ENCODE data around the gene ROBO1.

The ROBO1 gene

DNA sequence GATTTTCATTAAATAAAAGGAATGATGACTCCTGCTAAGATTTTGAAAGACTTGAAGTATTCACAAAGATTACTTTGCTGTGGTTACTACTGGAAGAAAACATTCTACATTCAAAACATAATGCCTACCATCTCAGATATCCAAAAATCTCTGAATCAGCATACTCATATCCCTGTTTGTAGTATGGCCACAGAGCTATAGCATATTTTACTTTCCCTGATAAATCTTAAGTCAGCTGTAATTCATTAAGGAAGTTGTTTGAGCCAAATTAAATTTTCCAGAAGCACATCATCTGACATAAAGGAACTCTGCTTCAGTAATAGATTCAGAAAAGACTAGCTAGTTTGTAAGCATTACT, 942.0 kb downstream of the ROBO1 start:
- Histone ChIP-seq H3K9ac (ENCODE audit: low read depth, low read length) (no peak overlapping the region), H3K4me1 (ENCODE audit: control insufficient read depth, insufficient read depth, low read length) (peaks cover 16% of the 10 kb centered on the region), H3K4me3 (ENCODE audit: low read length) (no peak overlapping the region), H3K36me3 (ENCODE audit: insufficient read depth, low read length) (no peaks in the 10 kb centered on the region), H3K9me3 (replicated peaks; ENCODE audit: low read length) (no peaks in the 10 kb centered on the region), H3K4me2 (ENCODE audit: low read length) (no peak overlapping the region), H3K27me3 (ENCODE audit: control insufficient read depth, insufficient read depth, low read length) (no peaks in the 10 kb centered on the region)

GRCh38 chr3:78825118-78825857, 942.5 kb downstream of the ROBO1 start:
- H3K27me3 ChIP-seq (ENCODE audit: control insufficient read depth, insufficient read depth, low read length) = no peaks in the 10 kb centered on the region
- H3K36me3 ChIP-seq (ENCODE audit: insufficient read depth, low read length) = no peaks in the 10 kb centered on the region
- peaks cover 16% of the 10 kb centered on the region for H3K4me1 ChIP-seq (ENCODE audit: control insufficient read depth, insufficient read depth, low read length)
- no peak overlapping the region for H3K4me2 ChIP-seq (ENCODE audit: low read length)
- H3K4me3 ChIP-seq (ENCODE audit: low read length) = no peak overlapping the region
- no peaks in the 10 kb centered on the region for H3K9me3 ChIP-seq (replicated peaks; ENCODE audit: low read length)
- H3K9ac ChIP-seq (ENCODE audit: low read depth, low read length) = no peak overlapping the region

- Histone ChIP-seq H3K9ac (ENCODE audit: low read depth, low read length) (no peak overlapping the region), H3K4me2 (ENCODE audit: low read length) (no peak overlapping the region), H3K4me1 (ENCODE audit: control insufficient read depth, insufficient read depth, low read length) (peaks cover 16% of the 10 kb centered on the region), H3K27me3 (ENCODE audit: control insufficient read depth, insufficient read depth, low read length) (no peaks in the 10 kb centered on the region), H3K36me3 (ENCODE audit: insufficient read depth, low read length) (no peaks in the 10 kb centered on the region), H3K4me3 (ENCODE audit: low read length) (no peak overlapping the region), H3K9me3 (replicated peaks; ENCODE audit: low read length) (no peaks in the 10 kb centered on the region)
Measured at GRCh38 chr3:78823859-78824258, 943.9 kb downstream of the ROBO1 start.

- no peak overlapping the region for H3K9ac ChIP-seq (ENCODE audit: low read depth, low read length)
- H3K4me2 ChIP-seq (ENCODE audit: low read length) = no peak overlapping the region
- H3K9me3 ChIP-seq (replicated peaks; ENCODE audit: low read length) = no peaks in the 10 kb centered on the region
- no peaks in the 10 kb centered on the region for H3K36me3 ChIP-seq (ENCODE audit: insufficient read depth, low read length)
- peaks cover 16% of the 10 kb centered on the region for H3K4me1 ChIP-seq (ENCODE audit: control insufficient read depth, insufficient read depth, low read length)
- no peaks in the 10 kb centered on the region for H3K27me3 ChIP-seq (ENCODE audit: control insufficient read depth, insufficient read depth, low read length)
- no peak overlapping the region for H3K4me3 ChIP-seq (ENCODE audit: low read length)
Measured at GRCh38 chr3:78823434-78823833, 944.4 kb downstream of the ROBO1 start.

GRCh38 chr3:78822726-78823125, 945.1 kb downstream of the ROBO1 start:
- peaks cover 16% of the 10 kb centered on the region for H3K4me1 ChIP-seq (ENCODE audit: control insufficient read depth, insufficient read depth, low read length)
- H3K27me3 ChIP-seq (ENCODE audit: control insufficient read depth, insufficient read depth, low read length) = no peaks in the 10 kb centered on the region
- no peak overlapping the region for H3K4me3 ChIP-seq (ENCODE audit: low read length)
- no peak overlapping the region for H3K4me2 ChIP-seq (ENCODE audit: low read length)
- no peak overlapping the region for H3K9ac ChIP-seq (ENCODE audit: low read depth, low read length)
- H3K9me3 ChIP-seq (replicated peaks; ENCODE audit: low read length) = no peaks in the 10 kb centered on the region
- no peaks in the 10 kb centered on the region for H3K36me3 ChIP-seq (ENCODE audit: insufficient read depth, low read length)

DNA sequence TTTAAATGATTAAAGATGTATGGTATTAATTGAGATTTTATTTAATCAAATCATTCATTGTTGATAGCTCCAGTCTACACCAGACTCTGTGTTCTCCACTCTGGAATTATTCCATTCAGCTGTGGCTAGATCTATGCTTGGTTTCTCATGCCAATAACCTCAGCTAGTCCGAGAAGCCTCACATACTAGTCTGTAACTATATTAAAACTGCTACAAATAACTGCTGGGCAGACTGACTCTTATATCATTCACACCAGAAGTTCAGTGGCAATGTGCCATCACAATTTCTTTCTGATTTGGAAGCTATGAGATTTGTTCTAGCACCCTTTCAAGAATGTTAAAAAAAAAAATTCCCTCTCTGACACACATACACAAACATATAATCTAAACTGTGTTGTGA, 947.3 kb downstream of the ROBO1 start:
- Histone ChIP-seq H3K4me3 (ENCODE audit: low read length) (no peak overlapping the region), H3K36me3 (ENCODE audit: insufficient read depth, low read length) (no peaks in the 10 kb centered on the region), H3K4me2 (ENCODE audit: low read length) (no peak overlapping the region), H3K9me3 (replicated peaks; ENCODE audit: low read length) (no peaks in the 10 kb centered on the region), H3K27me3 (ENCODE audit: control insufficient read depth, insufficient read depth, low read length) (no peaks in the 10 kb centered on the region), H3K4me1 (ENCODE audit: control insufficient read depth, insufficient read depth, low read length) (peaks cover 16% of the 10 kb centered on the region), H3K9ac (ENCODE audit: low read depth, low read length) (no peak overlapping the region)

- Histone ChIP-seq H3K4me1 (ENCODE audit: control insufficient read depth, insufficient read depth, low read length) (no peaks in the 10 kb centered on the region), H3K4me3 (ENCODE audit: low read length) (no peak overlapping the region), H3K9ac (ENCODE audit: low read depth, low read length) (no peak overlapping the region), H3K36me3 (ENCODE audit: insufficient read depth, low read length) (no peaks in the 10 kb centered on the region), H3K9me3 (replicated peaks; ENCODE audit: low read length) (no peaks in the 10 kb centered on the region), H3K27me3 (ENCODE audit: control insufficient read depth, insufficient read depth, low read length) (no peaks in the 10 kb centered on the region), H3K4me2 (ENCODE audit: low read length) (no peak overlapping the region)
Measured at GRCh38 chr3:78818161-78818985, 949.4 kb downstream of the ROBO1 start.

DNA sequence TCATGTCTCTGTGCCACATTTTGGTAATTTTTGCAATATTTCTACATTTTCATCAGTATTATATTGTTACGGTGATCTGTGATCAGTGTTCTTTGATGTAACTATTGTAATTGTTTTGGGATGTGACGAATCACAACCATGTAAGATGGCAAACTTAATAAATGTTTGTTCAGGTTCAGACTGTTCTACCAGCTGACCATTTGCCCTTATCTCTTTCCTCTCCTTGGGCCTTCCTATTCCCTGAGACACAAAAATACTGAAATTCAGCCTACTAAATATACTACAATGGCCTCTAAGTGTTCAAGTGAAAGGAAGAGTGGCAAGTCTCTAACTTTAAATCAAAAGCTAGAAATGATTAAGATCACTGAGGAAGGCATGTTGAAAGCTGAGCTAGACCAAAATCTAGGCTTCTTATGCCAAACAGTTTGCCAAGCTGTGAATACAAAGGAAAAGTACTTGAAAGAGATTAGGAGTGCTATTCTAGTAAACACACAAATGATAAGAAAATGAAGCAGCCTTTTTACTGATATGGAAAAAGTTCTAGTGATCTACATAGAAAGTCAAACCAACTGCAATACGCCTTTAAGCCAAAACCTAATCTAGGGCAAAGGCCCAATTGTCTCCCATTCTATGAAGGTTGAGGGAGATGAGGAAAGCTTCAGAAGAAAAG, 952.8 kb downstream of the ROBO1 start:
- no peaks in the 10 kb centered on the region for H3K27me3 ChIP-seq (ENCODE audit: control insufficient read depth, insufficient read depth, low read length)
- H3K36me3 ChIP-seq (ENCODE audit: insufficient read depth, low read length) = no peaks in the 10 kb centered on the region
- H3K4me3 ChIP-seq (ENCODE audit: low read length) = no peak overlapping the region
- H3K9ac ChIP-seq (ENCODE audit: low read depth, low read length) = no peak overlapping the region
- H3K9me3 ChIP-seq (replicated peaks; ENCODE audit: low read length) = no peaks in the 10 kb centered on the region
- H3K4me1 ChIP-seq (ENCODE audit: control insufficient read depth, insufficient read depth, low read length) = no peaks in the 10 kb centered on the region
- no peak overlapping the region for H3K4me2 ChIP-seq (ENCODE audit: low read length)

DNA sequence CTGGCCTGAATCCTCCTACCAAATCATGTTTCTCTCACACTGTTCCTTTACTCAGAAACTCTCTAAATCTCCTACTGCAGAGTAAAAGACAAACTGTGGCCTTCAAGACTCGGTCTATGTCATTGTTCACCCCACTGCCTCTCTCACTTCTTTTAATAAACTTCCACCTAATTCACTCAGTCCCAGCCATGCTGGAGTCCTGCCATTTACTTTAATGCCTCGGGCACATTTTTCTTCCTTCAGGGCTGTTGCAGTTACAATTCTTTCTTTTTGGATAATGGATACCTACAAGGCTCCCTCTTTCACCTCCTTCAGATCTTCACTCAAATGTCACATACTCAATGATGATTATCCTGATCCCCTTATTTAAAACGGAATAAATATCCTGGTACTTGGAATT, 955.6 kb downstream of the ROBO1 start:
- Histone ChIP-seq H3K9ac (ENCODE audit: low read depth, low read length) (no peak overlapping the region), H3K4me1 (ENCODE audit: control insufficient read depth, insufficient read depth, low read length) (no peaks in the 10 kb centered on the region), H3K4me3 (ENCODE audit: low read length) (no peak overlapping the region), H3K27me3 (ENCODE audit: control insufficient read depth, insufficient read depth, low read length) (no peaks in the 10 kb centered on the region), H3K36me3 (ENCODE audit: insufficient read depth, low read length) (no peaks in the 10 kb centered on the region), H3K4me2 (ENCODE audit: low read length) (no peak overlapping the region), H3K9me3 (replicated peaks; ENCODE audit: low read length) (no peaks in the 10 kb centered on the region)

GRCh38 chr3:78809966-78810365, 957.8 kb downstream of the ROBO1 start:
- Histone ChIP-seq H3K9me3 (replicated peaks; ENCODE audit: low read length) (no peaks in the 10 kb centered on the region), H3K27me3 (ENCODE audit: control insufficient read depth, insufficient read depth, low read length) (no peaks in the 10 kb centered on the region), H3K9ac (ENCODE audit: low read depth, low read length) (no peak overlapping the region), H3K4me3 (ENCODE audit: low read length) (no peak overlapping the region), H3K36me3 (ENCODE audit: insufficient read depth, low read length) (no peaks in the 10 kb centered on the region), H3K4me2 (ENCODE audit: low read length) (no peak overlapping the region), H3K4me1 (ENCODE audit: control insufficient read depth, insufficient read depth, low read length) (peaks cover 3% of the 10 kb centered on the region)

DNA sequence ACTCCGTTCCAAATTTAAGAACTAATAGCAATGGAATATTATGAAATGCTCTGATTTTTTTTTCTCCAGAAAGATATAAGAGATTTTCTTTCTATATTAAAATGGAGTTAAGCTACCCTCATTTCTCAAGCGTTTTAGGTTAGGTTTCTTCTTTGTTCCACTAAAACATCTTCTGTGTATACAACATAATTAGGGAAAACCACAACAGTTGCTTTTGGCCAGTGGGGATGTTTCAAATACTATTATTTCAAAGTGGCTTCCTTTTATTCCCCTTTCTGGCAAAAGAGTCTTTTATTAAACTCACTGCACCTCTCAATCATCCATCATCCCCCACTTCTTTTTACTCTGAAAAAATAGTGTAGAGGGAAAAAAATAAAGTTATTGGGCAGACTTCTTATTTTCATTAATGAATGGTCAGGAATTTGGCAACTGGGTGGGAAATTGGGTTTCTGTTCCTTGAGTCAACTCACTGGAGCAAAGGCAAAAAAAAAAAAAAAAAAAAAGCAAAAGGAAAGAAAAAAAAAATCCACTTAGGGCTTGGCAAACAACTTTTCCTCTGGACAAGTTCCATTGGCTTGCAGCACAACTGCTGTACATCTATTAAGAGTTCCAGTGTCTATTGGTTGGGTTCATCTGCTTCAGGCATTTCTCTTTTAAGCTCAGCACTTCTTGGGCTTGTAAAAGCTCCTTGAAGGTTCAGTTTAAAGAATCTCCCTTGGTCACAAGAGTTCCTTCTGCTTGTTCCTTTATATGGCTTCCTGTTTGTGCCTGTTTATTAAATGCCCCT, 963.4 kb downstream of the ROBO1 start:
- Histone ChIP-seq H3K9ac (ENCODE audit: low read depth, low read length) (no peak overlapping the region), H3K4me1 (ENCODE audit: control insufficient read depth, insufficient read depth, low read length) (peaks cover 11% of the 10 kb centered on the region), H3K4me3 (ENCODE audit: low read length) (no peak overlapping the region), H3K27me3 (ENCODE audit: control insufficient read depth, insufficient read depth, low read length) (no peaks in the 10 kb centered on the region), H3K9me3 (replicated peaks; ENCODE audit: low read length) (no peaks in the 10 kb centered on the region), H3K4me2 (ENCODE audit: low read length) (no peak overlapping the region), H3K36me3 (ENCODE audit: insufficient read depth, low read length) (no peaks in the 10 kb centered on the region)
